Stimulated activated naive B cell treated with anti-CD40 and anti-IgM and Interleukin-4, amounts not matched to agents 10 μg/mL and 1 μg/mL and 100 μg/mL, for 72 hours (primary cell): ENCODE data around the gene MKRN3.
"Not testable (repeated sequence)": the region's sequence is repeated elsewhere in the genome, so short reads cannot be mapped to it uniquely, and the experiment has no call there.

ENCODE experiments used
- ATAC-seq, 2 donors: fragments of 150-1000 bp; cut with Tn5 transposase; replicated peaks; 2 replicates each; pipeline ENCODE4 v1.10.0; 2021; ENCODE audit warnings: moderate library complexity in 1 of 2
- DNase-seq: peaks from one replicate; pipeline ENCODE4 v3.0.0; 2021
- H3K27ac Mint-ChIP-seq: one replicate; pipeline ENCODE4 v1.8.0; 2022; ENCODE audit warnings: mild to moderate bottlenecking, mixed read lengths
- H3K27me3 Mint-ChIP-seq, 2 donors: one replicate each; pipeline ENCODE4 v1.8.0; 2022; ENCODE audit warnings: mixed read lengths in 2 of 2
- H3K36me3 Mint-ChIP-seq, 2 donors: one replicate each; pipeline ENCODE4 v1.8.0; 2022; ENCODE audit warnings: mixed read lengths in 2 of 2, mild to moderate bottlenecking in 1 of 2
- H3K4me1 Mint-ChIP-seq, 2 donors: one replicate each; pipeline ENCODE4 v1.8.0; 2022; ENCODE audit warnings: mixed read lengths in 2 of 2, mild to moderate bottlenecking in 1 of 2
- H3K4me3 Mint-ChIP-seq, 2 donors: one replicate each; pipeline ENCODE4 v1.8.0; 2022; ENCODE audit warnings: mild to moderate bottlenecking in 2 of 2, mixed read lengths in 2 of 2, moderate library complexity in 1 of 2
- H3K9me3 Mint-ChIP-seq, 2 donors: one replicate each; pipeline ENCODE4 v1.8.0; 2022; ENCODE audit warnings: mixed read lengths in 2 of 2, mild to moderate bottlenecking in 1 of 2

Gene MKRN3

DNA sequence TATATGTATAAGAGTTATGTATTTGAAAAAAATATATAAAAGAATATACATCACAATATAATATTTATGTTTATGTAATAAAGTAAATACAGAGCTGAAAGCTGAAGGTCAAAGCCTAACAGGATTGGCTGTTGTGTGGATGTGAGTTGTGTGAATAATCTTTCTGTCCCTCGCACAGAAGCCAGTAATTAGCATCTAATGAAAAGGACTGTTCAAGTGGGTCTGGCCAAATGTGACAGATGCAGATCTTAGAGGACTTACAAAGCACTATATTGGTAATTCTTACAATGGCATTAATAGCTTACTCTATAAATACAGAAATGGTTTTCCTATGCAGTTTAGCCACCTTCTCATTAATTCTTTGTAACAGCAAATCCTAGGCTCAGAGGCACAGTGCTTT is 2.4 kb downstream of the MKRN3 start:
- H3K36me3 Mint-ChIP-seq, result no peaks in the 10 kb centered on the region
- ATAC-seq (no peak), DNase-seq (no peak)
- H3K27me3 Mint-ChIP-seq, result no peaks in the 10 kb centered on the region
- no peaks in the 10 kb centered on the region for H3K9me3 Mint-ChIP-seq
- H3K4me3 Mint-ChIP-seq, result no peak overlapping the region
- H3K27ac Mint-ChIP-seq, result no peak overlapping the region
- no peaks in the 10 kb centered on the region for H3K4me1 Mint-ChIP-seq

- H3K27me3 Mint-ChIP-seq, result no peaks in the 10 kb centered on the region
These were observed 3.9 kb downstream of the MKRN3 start for GRCh38 chr15:23569151-23569925.

DNA sequence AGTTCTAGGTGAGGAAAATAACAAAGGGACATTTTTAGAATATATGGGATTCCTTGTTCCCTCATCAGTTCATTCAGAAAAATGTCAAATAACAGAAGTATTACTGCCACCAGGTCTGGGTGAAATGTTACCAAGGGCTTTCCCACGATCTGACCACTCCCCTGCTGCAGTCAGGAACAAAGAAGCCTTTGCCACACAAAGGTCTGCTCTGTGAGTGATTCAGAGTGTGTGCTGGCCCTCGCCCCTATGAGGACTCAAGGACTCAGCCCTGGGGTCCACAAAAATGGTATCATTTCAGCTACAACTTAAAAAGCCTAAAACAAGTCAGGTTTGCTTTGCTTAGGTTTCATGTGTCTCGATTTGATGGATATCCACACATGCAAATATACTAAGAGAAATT is 5.0 kb downstream of the MKRN3 start:
- Mint-ChIP-seq H3K36me3 (no peaks in the 10 kb centered on the region), H3K9me3 (no peaks in the 10 kb centered on the region), H3K27me3 (no peaks in the 10 kb centered on the region), H3K4me1 (no peaks in the 10 kb centered on the region), H3K27ac (no peak overlapping the region), H3K4me3 (no peak overlapping the region)
- DNase-seq (no peak), ATAC-seq (no peak)

More at GRCh38 chr15:23569151-23569925, 3.9 kb downstream of the MKRN3 start:
- Mint-ChIP-seq H3K4me3 (no peak overlapping the region), H3K36me3 (no peaks in the 10 kb centered on the region), H3K9me3 (no peaks in the 10 kb centered on the region), H3K4me1 (no peaks in the 10 kb centered on the region), H3K27ac (no peak overlapping the region)
- DNase-seq (no peak), ATAC-seq (no peak)

DNA sequence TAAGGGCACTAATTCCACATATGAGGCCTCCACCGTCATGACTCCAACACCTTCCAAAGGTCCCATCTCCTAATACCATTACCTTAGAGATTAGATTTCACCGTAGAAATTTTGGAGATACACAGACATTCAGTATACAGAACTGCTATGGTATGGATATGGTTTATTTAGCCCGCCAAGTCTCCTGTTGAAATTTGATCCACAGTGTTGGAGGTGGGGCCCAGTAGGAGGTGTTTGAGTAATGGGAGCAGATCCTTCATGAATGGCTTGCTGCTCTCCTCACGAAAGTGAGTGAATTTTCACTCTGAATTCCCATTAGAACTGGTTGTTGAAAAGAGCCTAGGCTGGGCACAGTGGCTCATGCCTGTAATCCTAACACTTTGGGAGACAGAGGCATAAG is 7.4 kb downstream of the MKRN3 start:
- Mint-ChIP-seq H3K4me3 (no peak overlapping the region), H3K36me3 (no peaks in the 10 kb centered on the region), H3K9me3 (no peaks in the 10 kb centered on the region), H3K27me3 (no peaks in the 10 kb centered on the region), H3K4me1 (no peaks in the 10 kb centered on the region), H3K27ac (no peak overlapping the region)
- ATAC-seq (no peak), DNase-seq (no peak)

- Mint-ChIP-seq H3K27me3 (no peaks in the 10 kb centered on the region), H3K4me3 (no peak overlapping the region), H3K9me3 (no peaks in the 10 kb centered on the region), H3K27ac (no peak overlapping the region), H3K4me1 (no peaks in the 10 kb centered on the region), H3K36me3 (no peaks in the 10 kb centered on the region)
- no peak for DNase-seq
- ATAC-seq, result peak in 1 of 2 donors; percentile 34
These were observed 9.3 kb downstream of the MKRN3 start for GRCh38 chr15:23574742-23575141.

DNA sequence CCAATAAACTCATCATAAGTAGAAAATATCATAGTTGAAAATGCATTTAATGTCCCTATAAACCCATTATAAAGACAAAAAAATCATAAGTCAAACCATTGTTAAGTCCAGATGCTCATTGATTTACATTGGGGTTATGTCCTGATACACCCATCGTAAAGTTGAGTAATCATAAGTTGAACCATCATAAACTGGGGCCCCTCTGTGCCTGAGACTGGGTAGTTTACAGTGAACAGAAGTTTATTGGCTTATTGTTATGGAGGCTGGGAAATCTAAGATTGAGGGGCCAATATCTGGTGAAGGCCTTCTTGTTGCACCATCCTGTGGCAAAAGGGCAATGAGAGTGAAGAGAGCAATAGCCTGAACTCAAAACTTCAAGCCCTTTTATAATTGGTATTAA is 10.6 kb downstream of the MKRN3 start:
- Mint-ChIP-seq H3K9me3 (no peaks in the 10 kb centered on the region), H3K4me3 (no peak overlapping the region), H3K36me3 (no peaks in the 10 kb centered on the region), H3K27ac (no peak overlapping the region), H3K27me3 (no peaks in the 10 kb centered on the region), H3K4me1 (no peaks in the 10 kb centered on the region)
- ATAC-seq (no peak), DNase-seq (no peak)

DNA sequence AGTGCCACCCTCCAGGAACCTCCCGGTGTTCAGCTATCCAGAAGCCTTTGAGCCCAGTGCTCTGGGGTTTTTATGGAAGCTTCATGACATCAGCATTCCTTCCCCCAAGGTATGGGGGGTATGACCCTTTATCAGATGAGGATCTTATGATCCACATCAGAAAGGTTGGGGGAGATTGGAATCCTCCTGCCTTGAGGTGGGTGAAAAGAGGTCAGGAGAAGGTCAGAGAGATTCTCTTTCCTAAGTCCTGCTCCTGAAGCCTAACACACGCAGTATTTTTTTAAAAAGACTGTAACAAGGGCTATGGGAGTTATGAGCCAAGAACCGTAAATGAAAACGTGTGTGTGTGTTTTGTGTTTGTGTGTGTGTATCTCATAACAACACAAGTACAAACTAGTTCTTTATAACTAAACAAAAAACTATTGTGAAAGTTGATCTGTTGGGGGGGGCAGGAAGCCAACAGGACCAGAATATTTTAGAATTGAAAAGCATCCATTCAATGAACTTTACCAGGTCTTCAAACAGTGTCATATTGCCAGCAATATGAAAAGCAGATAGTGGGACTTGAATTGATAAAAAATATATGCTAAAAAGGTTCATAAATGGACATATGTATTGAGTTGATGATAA is 13.2 kb downstream of the MKRN3 start:
- Mint-ChIP-seq H3K4me1 (no peaks in the 10 kb centered on the region), H3K4me3 (no peak overlapping the region), H3K27ac (no peak overlapping the region), H3K9me3 (no peaks in the 10 kb centered on the region), H3K27me3 (no peaks in the 10 kb centered on the region), H3K36me3 (no peaks in the 10 kb centered on the region)
- ATAC-seq, result no peak
- DNase-seq, result no peak

DNA sequence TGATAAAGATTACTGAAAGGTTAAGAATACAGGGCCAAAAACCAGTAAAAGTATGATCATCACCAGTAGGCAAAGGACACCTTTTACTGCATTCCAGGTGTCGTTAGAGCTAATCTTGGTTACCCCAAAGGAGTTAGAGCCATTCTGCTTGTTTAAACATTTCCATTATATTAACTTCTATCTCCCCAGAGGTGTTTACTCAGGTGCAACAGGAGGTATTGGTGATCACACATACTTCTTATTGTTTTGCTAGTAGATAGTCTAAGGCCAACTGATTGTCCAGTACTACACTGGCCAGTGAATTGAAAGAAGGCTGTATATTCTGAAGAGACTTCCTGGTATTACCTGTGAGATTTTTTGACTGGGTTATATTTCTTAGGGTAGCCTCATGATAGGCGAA is 22.8 kb downstream of the MKRN3 start:
- DNase-seq, result no peak
- Mint-ChIP-seq H3K9me3 (no peaks in the 10 kb centered on the region), H3K27ac (no peak overlapping the region), H3K27me3 (no peaks in the 10 kb centered on the region), H3K36me3 (no peaks in the 10 kb centered on the region), H3K4me1 (no peaks in the 10 kb centered on the region), H3K4me3 (no peak overlapping the region)
- ATAC-seq, result no peak

DNA sequence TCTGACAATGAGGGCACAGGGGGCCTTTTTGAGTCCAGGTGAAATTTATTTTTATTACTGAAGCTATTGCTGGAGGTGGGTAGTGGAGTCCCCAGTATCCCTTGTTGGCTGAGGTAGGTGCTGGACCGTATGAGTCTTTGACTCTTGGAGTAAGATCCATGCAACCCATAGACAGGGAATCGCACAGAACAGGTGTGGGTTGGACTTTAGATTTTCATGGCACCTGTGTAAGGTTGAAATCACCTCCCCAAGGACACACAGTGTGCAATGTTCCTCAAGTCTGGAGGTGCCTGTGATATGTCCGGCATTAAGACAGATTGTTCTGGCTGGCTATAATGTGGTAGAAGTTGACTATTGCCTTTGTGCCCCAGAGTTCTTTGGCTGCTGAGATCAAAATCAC is 23.5 kb downstream of the MKRN3 start:
- no peak for ATAC-seq
- no peaks in the 10 kb centered on the region for H3K9me3 Mint-ChIP-seq
- H3K4me1 Mint-ChIP-seq, result no peaks in the 10 kb centered on the region
- H3K27me3 Mint-ChIP-seq, result no peaks in the 10 kb centered on the region
- H3K4me3 Mint-ChIP-seq, result no peak overlapping the region
- H3K27ac Mint-ChIP-seq, result no peak overlapping the region
- no peaks in the 10 kb centered on the region for H3K36me3 Mint-ChIP-seq
- DNase-seq, result no peak

- no peaks in the 10 kb centered on the region for H3K27me3 Mint-ChIP-seq
- H3K4me1 Mint-ChIP-seq, result no peaks in the 10 kb centered on the region
- no peak overlapping the region for H3K4me3 Mint-ChIP-seq
- no peak overlapping the region for H3K27ac Mint-ChIP-seq
- no peaks in the 10 kb centered on the region for H3K36me3 Mint-ChIP-seq
- DNase-seq (no peak), ATAC-seq (no peak)
- no peaks in the 10 kb centered on the region for H3K9me3 Mint-ChIP-seq
These were observed 28.8 kb downstream of the MKRN3 start for GRCh38 chr15:23594252-23594770.

DNA sequence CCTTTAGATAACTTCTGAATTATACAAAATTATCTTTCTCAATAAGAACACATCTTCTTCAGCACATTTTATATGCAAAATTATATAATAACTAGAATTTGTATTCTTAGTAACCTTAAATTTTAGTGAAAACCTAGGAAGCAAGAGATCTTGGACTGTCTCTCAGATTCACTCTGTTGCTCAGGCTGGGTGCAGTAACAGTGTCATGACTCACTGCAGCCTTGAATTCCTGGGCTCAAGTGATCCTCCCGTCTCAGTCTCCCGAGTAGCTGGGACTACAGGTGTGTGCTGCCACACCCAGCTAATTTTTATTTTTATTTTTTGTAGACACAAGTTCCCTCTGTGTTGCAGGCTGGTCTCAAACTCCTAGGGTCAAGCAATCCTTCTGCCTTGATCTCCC is 29.9 kb downstream of the MKRN3 start:
- ATAC-seq, result no peak
- DNase-seq, result no peak
- no peaks in the 10 kb centered on the region for H3K27me3 Mint-ChIP-seq
- no peaks in the 10 kb centered on the region for H3K4me1 Mint-ChIP-seq
- H3K27ac Mint-ChIP-seq, result no peak overlapping the region
- no peaks in the 10 kb centered on the region for H3K9me3 Mint-ChIP-seq
- no peaks in the 10 kb centered on the region for H3K36me3 Mint-ChIP-seq
- H3K4me3 Mint-ChIP-seq, result no peak overlapping the region

DNA sequence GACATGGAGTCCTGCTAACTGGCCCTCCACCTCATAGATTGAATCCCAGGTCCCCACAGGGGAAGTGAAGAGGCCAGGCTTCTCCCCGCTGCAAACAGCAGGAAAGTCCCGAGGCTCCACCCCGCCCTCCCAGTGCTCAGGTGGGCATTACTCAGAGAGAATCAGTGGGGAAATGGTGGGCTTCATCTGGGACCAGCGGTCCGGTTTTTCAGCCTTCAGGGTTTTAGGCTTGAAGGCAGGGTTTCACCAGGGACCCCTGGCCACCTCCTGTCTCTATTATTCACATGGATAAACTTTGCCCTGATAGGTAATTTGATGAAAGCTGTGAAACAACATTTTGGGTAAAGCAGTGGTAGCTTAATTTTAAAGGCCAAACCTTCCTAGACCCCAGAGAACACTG is 31.3 kb downstream of the MKRN3 start:
- Mint-ChIP-seq H3K36me3 (no peaks in the 10 kb centered on the region), H3K4me1 (no peaks in the 10 kb centered on the region), H3K27me3 (no peaks in the 10 kb centered on the region), H3K4me3 (no peak overlapping the region), H3K27ac (no peak overlapping the region), H3K9me3 (no peaks in the 10 kb centered on the region)
- DNase-seq (no peak), ATAC-seq (no peak)

DNA sequence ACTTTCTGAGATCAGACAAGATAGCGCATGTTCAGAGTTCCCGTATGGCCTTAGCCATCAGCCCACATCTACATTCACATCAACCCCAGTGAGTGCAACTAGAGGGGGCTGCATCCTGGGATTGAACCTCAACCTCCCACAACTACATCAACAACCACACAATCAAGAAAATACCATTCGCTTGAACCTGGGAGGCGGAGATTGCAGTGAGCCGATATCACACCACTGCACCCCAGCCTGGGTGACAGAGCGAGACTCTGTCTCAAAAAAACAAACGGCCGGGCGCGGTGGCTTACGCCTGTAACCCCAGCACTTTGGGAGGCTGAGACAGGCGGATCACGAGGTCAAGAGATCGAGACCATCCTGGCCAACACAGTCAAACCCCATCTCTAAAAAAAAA is 31.8 kb downstream of the MKRN3 start:
- not testable (repeated sequence) for H3K27ac Mint-ChIP-seq, H3K4me3 Mint-ChIP-seq, H3K27me3 Mint-ChIP-seq, H3K36me3 Mint-ChIP-seq, H3K4me1 Mint-ChIP-seq, ATAC-seq, DNase-seq, H3K9me3 Mint-ChIP-seq

DNA sequence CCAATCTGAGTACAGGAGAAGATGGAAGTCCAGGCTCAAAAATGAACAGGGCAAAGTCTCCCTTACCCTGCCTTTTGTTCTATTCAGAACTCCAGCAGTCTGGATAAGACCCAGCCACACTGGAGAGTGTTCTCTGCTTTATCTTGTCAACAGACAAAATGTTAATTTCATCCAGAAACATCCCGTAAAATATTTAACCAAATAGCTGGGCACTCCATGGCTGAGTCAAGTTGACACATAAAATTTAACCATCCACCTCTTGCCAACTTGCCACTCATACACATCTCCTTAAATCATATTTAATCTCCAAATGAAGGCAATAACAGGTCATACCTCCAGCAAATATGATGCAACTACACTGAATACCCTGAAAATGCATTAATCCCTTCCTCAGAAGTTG is 33.6 kb downstream of the MKRN3 start:
- ATAC-seq (no peak), DNase-seq (no peak)
- Mint-ChIP-seq H3K36me3 (no peaks in the 10 kb centered on the region), H3K27ac (no peak overlapping the region), H3K4me1 (no peaks in the 10 kb centered on the region), H3K9me3 (peaks cover 0 to 7% of the 10 kb centered on the region in 2 donors), H3K4me3 (no peak overlapping the region), H3K27me3 (peaks cover 0 to 7% of the 10 kb centered on the region in 2 donors)

DNA sequence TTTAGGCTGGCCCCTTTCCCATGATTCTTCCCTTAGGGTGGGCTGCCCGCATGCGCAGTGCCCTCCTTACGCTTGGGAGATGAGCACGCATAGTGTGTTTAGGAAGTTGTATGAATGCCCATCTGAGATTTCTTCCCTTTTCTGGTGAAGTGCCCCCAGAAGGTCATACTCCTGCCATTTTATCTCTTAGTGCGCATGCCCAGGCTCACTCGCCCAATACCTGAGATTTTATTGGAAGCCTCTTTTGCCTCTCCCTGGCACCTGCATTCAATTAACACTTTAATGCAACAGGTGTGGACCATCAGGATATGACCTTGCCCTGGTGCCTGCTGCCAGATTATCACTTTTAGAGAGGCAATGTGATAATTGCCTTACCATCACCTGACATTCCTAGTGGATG is 36.6 kb downstream of the MKRN3 start:
- ATAC-seq, result no peak
- Mint-ChIP-seq H3K36me3 (no peaks in the 10 kb centered on the region), H3K27me3 (peaks cover 0 to 7% of the 10 kb centered on the region in 2 donors), H3K4me1 (no peaks in the 10 kb centered on the region), H3K27ac (no peak overlapping the region), H3K4me3 (no peak overlapping the region), H3K9me3 (peaks cover 0 to 8% of the 10 kb centered on the region in 2 donors)
- no peak for DNase-seq
